Neuronal stem cell (in vitro differentiated cells): ENCODE measurements around the gene ORC3.
"Not testable (repeated sequence)": the region's sequence is repeated elsewhere in the genome, so short reads cannot be mapped to it uniquely, and the experiment has no call there.

Source experiments
- DNase-seq: peaks from one replicate; pipeline ENCODE4 v3.0.0-alpha.2; 2013; ENCODE audit warnings: low spot score
- H2AFZ ChIP-seq: one replicate; pipeline ENCODE4 v1.6.1; 2013; ENCODE audit warnings: mild to moderate bottlenecking, low read length, inconsistent platforms
- H2AK5ac ChIP-seq: 2 replicates; pipeline ENCODE4 v1.6.1; 2013; ENCODE audit warnings: low read depth, mild to moderate bottlenecking, inconsistent platforms, low read length, moderate library complexity, mixed read lengths
- H2BK120ac ChIP-seq: 2 replicates; pipeline ENCODE4 v1.6.1; 2013; ENCODE audit warnings: low read depth, mild to moderate bottlenecking, inconsistent platforms, low read length, moderate library complexity, mixed read lengths
- H2BK12ac ChIP-seq: one replicate; pipeline ENCODE4 v1.6.1; 2013; ENCODE audit warnings: low read length, inconsistent platforms
- H2BK15ac ChIP-seq: 2 replicates; pipeline ENCODE4 v1.6.1; 2013; ENCODE audit warnings: mild to moderate bottlenecking, low read length, inconsistent platforms, mixed read lengths
- H2BK5ac ChIP-seq: one replicate; pipeline ENCODE4 v1.6.1; 2013; ENCODE audit warnings: inconsistent platforms, mild to moderate bottlenecking, low read length, moderate library complexity
- H3K14ac ChIP-seq: one replicate; pipeline ENCODE4 v1.6.1; 2013; ENCODE audit warnings: low read length, inconsistent platforms
- H3K18ac ChIP-seq: 2 replicates; pipeline ENCODE4 v1.6.1; 2013; ENCODE audit warnings: low read length, inconsistent platforms
- H3K23ac ChIP-seq: 2 replicates; pipeline ENCODE4 v1.6.1; 2013; ENCODE audit warnings: low read depth, mild to moderate bottlenecking, mixed read lengths, low read length, inconsistent platforms; ENCODE audit not compliant: poor library complexity
- H3K27ac ChIP-seq: replicated peaks from 3 replicates; pipeline ENCODE4 v1.5.1; 2013; ENCODE audit warnings: low read length, inconsistent platforms
- H3K27me3 ChIP-seq, 3 experiments: 2 replicates each; pipeline ENCODE4 v1.6.1; 2013; ENCODE audit warnings: low read length in 3 of 3, mild to moderate bottlenecking in 2 of 3, inconsistent platforms in 1 of 3, low read depth in 1 of 3, mixed read lengths in 1 of 3, moderate library complexity in 1 of 3; ENCODE audit not compliant: control insufficient read depth in 3 of 3, insufficient read depth in 3 of 3
- H3K36me3 ChIP-seq, 2 donors: replicated peaks in 1 of 2; 2 replicates each; pipeline ENCODE4 v1.6.1; 2013; ENCODE audit warnings: low read length in 2 of 2; ENCODE audit not compliant: control insufficient read depth in 2 of 2, insufficient read depth in 2 of 2
- H3K4ac ChIP-seq: 2 replicates; pipeline ENCODE4 v1.6.1; 2013; ENCODE audit warnings: inconsistent platforms, mild to moderate bottlenecking, low read length, moderate library complexity
- H3K4me1 ChIP-seq, 2 donors: 1 replicate in 1 of 2; 2 replicates in 1 of 2; pipeline ENCODE4 v1.6.1; 2013; ENCODE audit warnings: low read length in 2 of 2, low read depth in 1 of 2; ENCODE audit not compliant: control insufficient read depth in 2 of 2, insufficient read depth in 1 of 2
- H3K4me2 ChIP-seq: one replicate; pipeline ENCODE4 v1.6.1; 2013; ENCODE audit warnings: mild to moderate bottlenecking, low read length, inconsistent platforms; ENCODE audit not compliant: insufficient read depth, poor library complexity, severe bottlenecking
- H3K4me3 ChIP-seq, 2 donors: 2 replicates each; pipeline ENCODE4 v1.5.1; 2013; ENCODE audit warnings: low read length in 2 of 2, mild to moderate bottlenecking in 2 of 2, inconsistent platforms in 1 of 2, moderate library complexity in 1 of 2
- H3K79me1 ChIP-seq: one replicate; pipeline ENCODE4 v1.6.1; 2013; ENCODE audit warnings: low read depth, mild to moderate bottlenecking, inconsistent platforms, low read length, moderate library complexity
- H3K9ac ChIP-seq: one replicate; pipeline ENCODE4 v1.6.1; 2013; ENCODE audit warnings: mild to moderate bottlenecking, low read depth, low read length, inconsistent platforms; ENCODE audit not compliant: poor library complexity
- H3K9me3 ChIP-seq, 2 donors: replicated peaks in 1 of 2; 2 replicates each; pipeline versions ENCODE3 to v1.6.1; 2013; ENCODE audit warnings: low read length in 2 of 2, mild to moderate bottlenecking in 2 of 2, inconsistent platforms in 1 of 2, low read depth in 1 of 2, mixed read lengths in 1 of 2, moderate library complexity in 1 of 2; ENCODE audit not compliant: control insufficient read depth in 2 of 2, insufficient read depth in 1 of 2
- H4K8ac ChIP-seq: one replicate; pipeline ENCODE4 v1.6.1; 2013; ENCODE audit warnings: low read depth, mild to moderate bottlenecking, inconsistent platforms, low read length, moderate library complexity
- H4K91ac ChIP-seq: one replicate; pipeline ENCODE4 v1.6.1; 2013; ENCODE audit warnings: low read length, low read depth, mild to moderate bottlenecking, inconsistent platforms; ENCODE audit not compliant: poor library complexity
- WGBS, 2 donors: extraction: QIAGEN DNeasy Blood & Tissue Kit; methylation state at CpG; one replicate each; pipeline ENCODE4 v1.1.7; 2013; ENCODE audit warnings: missing lambda C conversion rate in 2 of 2, mixed read lengths in 1 of 2; ENCODE audit not compliant: insufficient read length in 2 of 2, insufficient replicate concordance in 1 of 2; ENCODE audit errors: extremely low coverage in 2 of 2; 5-methylcytosine and 5-hydroxymethylcytosine counted together

Gene ORC3

GRCh38 chr6:87613018-87613417, 23.1 kb downstream of the ORC3 start:
- H3K79me1 ChIP-seq, H3K14ac ChIP-seq, H2BK15ac ChIP-seq, H2BK120ac ChIP-seq, H3K27ac ChIP-seq, H3K4me1 ChIP-seq, H3K23ac ChIP-seq, H3K9ac ChIP-seq, H4K91ac ChIP-seq, H3K18ac ChIP-seq, H2BK5ac ChIP-seq, DNase-seq, H2BK12ac ChIP-seq, H3K4me2 ChIP-seq, H4K8ac ChIP-seq, H3K4ac ChIP-seq, H3K9me3 ChIP-seq, H3K4me3 ChIP-seq, H2AFZ ChIP-seq, H2AK5ac ChIP-seq, H3K27me3 ChIP-seq: not testable (repeated sequence)
- WGBS, 2 donors: no CpG with 5 or more reads among the region's 2 CpGs
- H3K36me3 ChIP-seq: peaks cover 11 to 65% of the 10 kb centered on the region in 2 donors

GRCh38 chr6:87617405-87617804, 27.5 kb downstream of the ORC3 start:
- Histone ChIP-seq H3K4me1 (no peaks in the 10 kb centered on the region), H2BK120ac (no peak overlapping the region), H3K36me3 (peaks cover 5 to 68% of the 10 kb centered on the region in 2 donors), H4K91ac (no peak overlapping the region), H2BK15ac (no peak overlapping the region), H4K8ac (no peak overlapping the region), H3K23ac (no peak overlapping the region), H2BK12ac (no peak overlapping the region), H3K4me3 (no peak overlapping the region), H3K9ac (no peak overlapping the region), H3K4ac (no peak overlapping the region), H2BK5ac (no peak overlapping the region), H3K4me2 (no peak overlapping the region), H2AFZ (no peak overlapping the region), H3K27ac (no peak overlapping the region), H3K9me3 (no peaks in the 10 kb centered on the region), H3K27me3 (no peaks in the 10 kb centered on the region), H3K79me1 (no peaks in the 10 kb centered on the region), H3K18ac (no peak overlapping the region), H3K14ac (no peak overlapping the region), H2AK5ac (no peak overlapping the region)
- WGBS, 2 donors: no CpG with 5 or more reads among the region's 4 CpGs
- DNase-seq: no peak

- Histone ChIP-seq H3K23ac (no peak overlapping the region), H3K9ac (no peak overlapping the region), H4K91ac (no peak overlapping the region), H2BK5ac (no peak overlapping the region), H3K4me3 (no peak overlapping the region), H3K18ac (no peak overlapping the region), H2AFZ (no peak overlapping the region), H2AK5ac (no peak overlapping the region), H3K4me1 (no peaks in the 10 kb centered on the region), H2BK15ac (no peak overlapping the region), H3K4me2 (no peak overlapping the region), H3K27ac (no peak overlapping the region), H3K27me3 (no peaks in the 10 kb centered on the region), H3K14ac (no peak overlapping the region), H2BK12ac (no peak overlapping the region), H2BK120ac (no peak overlapping the region), H3K36me3 (peaks cover 2 to 70% of the 10 kb centered on the region in 2 donors), H3K9me3 (no peaks in the 10 kb centered on the region), H4K8ac (no peak overlapping the region), H3K4ac (no peak overlapping the region), H3K79me1 (no peaks in the 10 kb centered on the region)
- no CpG with 5 or more reads among the region's 3 CpGs for WGBS, 2 donors
- DNase-seq: no peak
Measured at GRCh38 chr6:87618531-87618930, 28.6 kb downstream of the ORC3 start.

GRCh38 chr6:87623248-87623647, 33.3 kb downstream of the ORC3 start:
- Histone ChIP-seq H3K4me3 (no peak overlapping the region), H3K9ac (no peak overlapping the region), H3K27ac (no peak overlapping the region), H3K4me2 (no peak overlapping the region), H2AFZ (no peak overlapping the region), H3K79me1 (no peaks in the 10 kb centered on the region), H4K91ac (no peak overlapping the region), H2BK120ac (no peak overlapping the region), H3K14ac (no peak overlapping the region), H2BK5ac (no peak overlapping the region), H3K4me1 (no peaks in the 10 kb centered on the region), H3K9me3 (no peaks in the 10 kb centered on the region), H2BK12ac (no peak overlapping the region), H3K4ac (no peak overlapping the region), H4K8ac (no peak overlapping the region), H3K18ac (no peak overlapping the region), H2BK15ac (no peak overlapping the region), H3K27me3 (no peaks in the 10 kb centered on the region), H3K23ac (no peak overlapping the region), H2AK5ac (no peak overlapping the region), H3K36me3 (peaks cover 0 to 68% of the 10 kb centered on the region in 2 donors)
- DNase-seq: no peak
- WGBS, 2 donors: no CpG with 5 or more reads among the region's 3 CpGs
